NCI-H1105 (cell line): Measurements from ENCODE around the gene HELLS.
"Not testable (repeated sequence)": the region's sequence is repeated elsewhere in the genome, so short reads cannot be mapped to it uniquely, and the experiment has no call there.

Source experiments
- DNase-seq: peaks from one replicate; lab custom pipeline; 2025; lab: John Stamatoyannopoulos, UW

Gene HELLS

DNA sequence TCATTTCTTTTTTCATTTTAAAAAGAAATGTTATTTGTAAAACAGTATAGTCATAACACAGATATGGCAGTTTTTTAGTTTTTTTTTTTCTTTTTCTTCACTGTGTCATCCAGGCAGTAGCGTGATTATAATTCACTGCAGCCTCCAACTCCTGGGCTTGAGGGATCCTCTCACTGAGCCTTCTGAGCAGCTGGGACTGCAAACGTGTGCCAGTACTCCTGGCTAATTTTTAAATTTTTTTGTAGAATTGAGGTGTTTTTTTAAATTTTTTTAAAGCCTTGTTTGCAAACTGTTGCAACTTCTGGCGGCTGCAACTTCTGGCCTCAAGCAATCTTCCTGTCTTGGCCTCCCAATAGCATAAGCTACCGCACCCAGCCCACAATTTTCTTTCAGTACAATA is 63.0 kb downstream of the HELLS start:
- DNase-seq = no peak

DNA sequence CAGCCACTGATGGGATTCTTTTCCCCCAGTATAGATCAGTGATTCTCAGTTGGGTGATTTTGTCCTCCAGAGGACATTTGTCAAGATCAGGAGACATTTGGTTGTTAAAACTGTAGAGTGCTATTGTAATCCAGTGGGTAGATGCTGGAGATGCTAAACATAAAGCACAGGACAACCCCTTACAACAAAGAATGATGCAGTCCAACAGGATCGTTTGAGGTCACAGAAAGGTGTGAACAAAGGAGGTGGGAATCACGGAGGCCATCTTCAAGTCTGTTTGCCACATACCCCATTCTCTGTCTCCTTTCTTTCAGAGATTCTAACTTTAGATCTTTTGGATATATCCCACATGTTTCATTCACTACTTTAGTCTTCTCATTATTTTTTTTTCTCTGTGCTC is 69.0 kb downstream of the HELLS start:
- DNase-seq = no peak

DNA sequence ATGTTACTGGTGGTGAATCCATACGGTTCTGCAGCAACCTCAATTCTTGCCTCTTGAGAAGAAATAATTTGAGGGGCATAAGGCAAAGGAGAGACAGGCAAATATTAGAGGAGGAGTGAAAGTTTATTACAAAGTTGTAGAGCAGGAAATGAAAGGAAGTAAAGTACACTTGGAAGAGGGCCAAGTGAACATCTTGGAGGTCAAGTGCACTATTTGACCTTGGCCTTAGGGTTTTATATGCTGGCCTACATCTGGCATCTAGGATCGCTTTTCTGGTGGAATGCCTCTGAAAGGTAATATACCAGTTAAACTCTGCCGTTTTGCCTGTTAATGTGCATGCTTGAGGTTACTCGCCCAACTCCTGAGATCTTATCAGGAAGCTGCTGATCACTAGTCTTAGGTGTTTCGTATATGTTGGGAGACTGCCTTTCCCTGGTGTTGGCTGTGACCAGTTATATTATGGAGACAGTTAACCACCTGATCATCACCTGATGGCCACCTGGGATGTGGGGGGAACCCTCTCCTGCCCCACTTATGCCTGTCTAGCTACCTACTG is 71.9 kb downstream of the HELLS start:
- no peak for DNase-seq

DNA sequence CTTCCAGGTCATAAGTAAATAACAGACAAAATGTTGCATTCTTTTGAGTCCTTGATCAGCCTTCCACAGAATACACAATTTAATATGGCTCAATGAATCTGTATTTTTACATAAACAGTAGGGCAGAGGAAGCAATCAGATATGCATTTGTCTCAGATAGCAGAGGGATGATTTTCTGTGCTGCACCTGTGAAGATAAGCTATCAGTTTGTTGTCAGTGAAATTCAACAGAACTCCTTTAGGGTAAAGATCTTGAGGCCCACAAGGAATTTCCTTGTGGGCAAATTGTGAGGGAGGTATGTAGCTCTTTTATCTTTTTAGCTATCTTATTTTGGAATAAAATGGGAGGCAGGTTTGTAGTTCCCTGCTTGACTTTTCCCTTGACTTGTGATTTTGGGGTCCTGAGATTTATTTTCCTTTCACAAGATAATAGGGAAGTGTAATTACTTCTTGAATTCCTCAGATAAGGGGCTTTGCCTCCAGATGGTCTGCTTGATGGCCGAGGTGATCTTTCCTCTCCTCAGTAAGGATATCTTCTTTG is 77.1 kb downstream of the HELLS start:
- DNase-seq = no peak

DNA sequence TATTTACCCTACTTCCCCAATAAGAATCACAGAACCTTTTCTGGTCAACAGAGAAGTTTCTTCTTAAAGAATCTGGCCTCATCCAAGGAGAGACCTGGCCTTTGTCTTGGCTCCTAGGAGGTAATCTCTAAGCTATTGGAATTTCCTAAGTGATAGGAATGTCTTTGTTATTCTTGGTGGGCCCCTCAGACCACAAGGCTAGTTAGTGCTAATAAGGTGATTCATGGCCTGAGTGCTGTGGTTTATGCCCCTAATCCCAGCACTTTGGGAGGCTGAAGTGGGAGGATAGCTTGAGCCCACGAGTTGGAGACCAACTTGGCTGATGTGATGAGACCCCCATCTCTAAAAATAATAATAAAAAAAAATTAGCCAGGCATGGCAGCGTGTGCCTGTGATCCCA is 78.0 kb downstream of the HELLS start:
- no peak for DNase-seq

DNA sequence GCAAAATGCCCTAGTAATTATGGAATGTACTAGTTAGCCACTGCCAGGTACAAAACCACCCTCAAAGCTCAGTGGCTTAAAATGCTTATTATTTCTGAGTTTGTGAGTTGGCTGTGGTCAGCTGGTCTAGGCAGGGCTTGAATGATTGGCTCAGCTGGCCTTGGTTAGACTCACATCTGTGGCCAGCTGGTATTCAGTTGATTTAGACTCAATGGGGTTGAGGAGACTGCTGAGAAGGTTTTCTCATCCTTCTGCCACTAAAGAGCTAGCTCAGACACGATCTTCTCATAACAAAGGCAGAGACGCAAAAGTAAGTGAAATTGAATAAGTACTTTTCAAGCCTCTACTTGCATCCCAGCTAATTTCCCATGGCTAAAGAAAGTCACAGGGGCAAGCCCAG is 80.9 kb downstream of the HELLS start:
- DNase-seq = no peak

DNA sequence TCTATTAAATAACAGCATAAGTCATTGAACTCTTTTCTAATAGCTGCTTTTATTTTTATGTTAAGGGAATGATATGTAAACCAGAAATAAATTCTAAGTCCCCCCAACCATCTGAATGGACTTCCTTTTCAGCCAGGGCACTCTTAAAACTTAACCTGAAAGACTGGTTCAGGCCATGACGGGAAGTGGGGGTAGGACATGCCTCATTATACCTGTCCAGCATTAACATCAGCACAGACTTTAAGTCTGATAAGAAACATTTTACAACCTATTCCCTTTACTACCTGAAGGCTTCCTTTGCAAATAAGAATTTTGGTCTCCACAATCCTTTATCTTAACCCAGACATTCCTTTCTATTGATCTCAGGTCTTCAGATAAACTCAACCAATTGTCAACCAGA is 81.9 kb downstream of the HELLS start:
- DNase-seq = no peak

DNA sequence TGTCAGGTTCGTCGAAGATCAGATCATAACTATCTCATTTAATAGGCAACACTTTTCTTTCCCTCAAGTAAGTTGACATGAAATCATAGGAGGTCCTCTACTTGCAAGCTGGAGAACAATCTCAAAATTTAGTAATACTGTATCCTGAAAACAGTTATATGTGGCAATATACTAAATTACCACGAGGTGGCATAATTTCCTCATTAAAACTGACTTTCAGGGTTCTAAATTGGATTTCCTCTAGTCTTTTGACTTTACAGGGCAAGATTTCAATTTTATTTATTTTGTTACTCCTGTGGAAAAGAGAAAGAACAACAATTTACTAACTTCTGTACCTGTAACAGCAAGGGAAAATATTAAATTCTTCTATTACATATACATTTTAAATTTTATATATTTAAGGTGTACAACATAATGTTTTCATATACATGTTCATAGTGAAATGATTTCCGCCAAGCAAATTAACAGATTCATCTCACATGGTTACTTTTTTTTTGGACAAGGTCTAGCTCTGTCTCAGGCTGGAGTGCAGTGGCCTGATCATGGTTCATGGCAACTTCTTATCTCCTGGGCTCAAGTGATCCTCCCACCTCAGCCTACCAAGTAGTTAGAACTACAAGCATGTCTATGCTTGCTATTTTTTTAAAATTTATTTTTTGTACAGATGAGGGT is 84.6 kb downstream of the HELLS start:
- peak; percentile 8 for DNase-seq

DNA sequence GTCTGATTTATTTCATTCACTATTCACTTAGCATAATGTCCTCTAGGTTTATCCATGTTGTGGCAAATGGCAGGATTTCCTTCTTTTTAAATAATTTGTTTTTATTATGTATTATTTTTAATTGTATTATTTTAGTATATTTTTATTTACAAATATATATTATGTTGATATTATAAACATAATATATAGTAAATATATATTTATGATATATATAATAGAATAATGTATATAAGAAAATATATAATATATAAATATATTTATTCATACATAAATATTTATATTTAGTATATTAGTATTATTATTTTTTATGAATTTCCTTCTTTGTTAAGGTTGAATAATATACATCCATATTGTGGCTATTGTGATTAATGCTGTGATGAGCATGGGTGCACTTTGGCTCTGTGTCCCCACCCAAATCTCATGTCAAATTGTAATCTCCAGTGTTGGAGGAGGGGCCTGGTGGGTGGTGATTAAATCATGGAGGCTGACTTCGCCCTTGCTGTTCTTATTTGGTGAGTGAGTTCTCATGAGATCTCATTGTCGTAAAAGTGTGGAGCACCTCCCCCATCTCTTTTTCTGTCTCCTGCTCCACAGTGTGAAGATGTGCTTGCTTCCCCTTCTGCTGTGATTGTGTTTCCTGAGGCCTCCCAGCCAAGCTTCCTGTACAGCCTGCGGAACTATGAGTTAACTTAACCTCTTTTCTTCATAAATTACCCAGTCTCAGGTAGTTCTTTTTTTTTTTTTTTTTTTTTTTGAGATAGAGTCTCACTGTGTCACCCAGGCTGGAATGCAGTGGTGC is 85.7 kb downstream of the HELLS start:
- no peak for DNase-seq

DNA sequence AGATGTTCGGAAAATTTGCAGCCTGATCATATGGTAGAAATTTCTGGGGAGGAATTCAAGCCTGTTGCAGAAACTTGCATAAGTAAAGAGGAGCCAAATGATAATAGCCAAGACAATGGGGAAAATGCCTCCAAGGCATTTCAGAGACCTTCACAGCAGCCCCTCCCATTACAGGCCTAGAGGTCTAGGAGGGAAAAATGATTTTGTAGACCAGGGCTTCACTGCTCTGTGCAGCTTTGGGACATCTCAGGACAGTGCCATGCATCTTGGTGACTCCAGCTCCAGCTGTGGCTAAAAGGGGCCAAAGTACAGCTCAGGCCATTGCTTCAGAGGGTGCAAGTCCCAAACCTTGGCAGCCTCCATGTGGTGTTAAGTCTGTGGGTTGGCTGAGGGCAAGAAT is 87.4 kb downstream of the HELLS start:
- no peak for DNase-seq

DNA sequence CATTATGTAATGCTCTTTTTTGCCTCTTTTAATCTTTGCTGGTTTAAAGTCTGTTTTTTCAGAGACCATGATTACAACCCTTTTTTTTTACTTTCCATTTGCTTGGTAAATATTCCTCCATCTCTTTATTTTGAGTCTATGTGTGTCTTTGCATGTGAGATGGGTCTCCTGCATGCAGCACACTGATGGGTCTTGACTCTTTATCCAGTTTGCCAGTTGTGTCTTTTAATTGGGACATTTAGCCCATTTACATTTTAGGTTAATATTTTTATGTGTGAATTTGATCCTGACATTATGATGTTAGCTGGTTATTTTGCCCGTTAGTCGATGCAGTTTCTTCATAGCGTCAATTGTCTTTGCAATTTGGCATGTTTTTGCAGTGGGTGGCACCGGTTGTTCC is 92.5 kb downstream of the HELLS start:
- DNase-seq = not testable (repeated sequence)

DNA sequence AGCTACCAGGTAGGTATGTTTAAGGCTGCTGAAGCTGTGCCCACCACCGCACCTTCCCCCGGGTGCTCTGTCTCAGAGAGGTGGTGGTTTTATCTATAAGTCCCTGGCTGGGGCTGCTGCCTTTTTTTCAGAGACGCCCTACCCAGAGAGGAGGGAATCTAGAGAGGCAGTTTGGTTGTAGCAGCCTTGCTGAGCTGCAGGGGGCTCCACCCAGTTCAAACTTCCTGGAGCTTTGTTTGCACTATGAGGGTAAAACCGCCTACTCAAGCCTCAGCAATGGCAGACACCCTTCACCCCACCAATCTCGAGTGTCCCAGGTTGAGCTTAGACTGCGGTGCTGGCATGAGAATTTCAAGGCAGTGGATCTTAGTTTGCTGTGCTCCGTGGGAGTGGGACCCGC is 94.3 kb downstream of the HELLS start:
- no peak for DNase-seq

DNA sequence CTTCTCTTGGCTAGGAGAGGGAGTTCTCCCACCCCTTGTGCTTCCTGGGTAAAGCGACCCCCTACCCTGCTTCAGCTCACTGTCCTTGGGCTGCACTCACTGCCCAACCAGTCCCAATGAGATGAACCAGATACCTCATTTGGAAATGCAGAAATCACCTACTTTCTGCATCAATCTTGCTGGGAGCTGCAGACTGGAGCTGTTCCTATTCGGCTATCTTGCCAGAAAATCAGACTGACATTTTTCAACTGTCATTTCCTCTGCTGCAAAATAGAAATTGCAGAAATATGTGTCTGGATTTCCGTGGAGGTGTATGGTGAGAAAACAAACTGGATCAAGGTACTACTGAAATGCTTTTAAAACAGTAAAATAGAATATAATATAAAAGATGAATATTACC is 95.0 kb downstream of the HELLS start:
- DNase-seq = no peak

DNA sequence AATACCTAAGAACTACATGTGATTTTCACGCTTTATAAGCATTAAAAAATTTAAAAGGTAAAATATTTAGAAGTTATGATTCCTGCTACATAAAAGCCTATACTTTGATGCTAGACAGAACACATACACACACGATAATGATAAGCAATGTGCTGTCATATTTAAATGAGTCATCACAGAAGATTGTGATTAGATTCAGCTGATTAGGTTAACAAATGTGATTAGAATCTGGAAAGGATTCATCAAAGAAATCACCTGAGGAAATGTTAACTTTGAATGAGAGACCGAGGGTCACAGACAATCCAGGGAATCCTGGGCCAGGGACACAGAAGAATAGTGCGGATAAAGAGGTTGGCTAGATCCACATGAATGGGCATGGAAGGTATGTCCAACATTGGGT is 95.9 kb downstream of the HELLS start:
- DNase-seq = no peak

DNA sequence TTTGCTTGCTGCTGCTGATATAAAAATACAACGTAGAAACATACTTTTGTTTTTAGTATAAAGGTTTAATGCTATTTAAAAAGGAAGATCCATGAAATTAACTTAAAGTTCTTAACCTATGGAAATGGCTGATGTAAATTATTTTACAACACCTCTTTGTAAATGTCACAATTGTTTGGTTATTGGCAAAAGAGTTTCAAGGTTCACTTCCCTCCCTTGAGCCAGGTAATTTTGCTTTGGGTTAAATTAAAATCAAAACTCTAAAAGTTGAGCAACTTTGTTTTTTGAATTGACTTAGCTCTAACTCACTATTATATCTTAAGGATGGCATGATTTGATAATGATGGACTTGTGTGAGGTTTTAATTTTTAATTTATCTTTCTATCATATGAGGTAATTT is 98.8 kb downstream of the HELLS start:
- DNase-seq = no peak

DNA sequence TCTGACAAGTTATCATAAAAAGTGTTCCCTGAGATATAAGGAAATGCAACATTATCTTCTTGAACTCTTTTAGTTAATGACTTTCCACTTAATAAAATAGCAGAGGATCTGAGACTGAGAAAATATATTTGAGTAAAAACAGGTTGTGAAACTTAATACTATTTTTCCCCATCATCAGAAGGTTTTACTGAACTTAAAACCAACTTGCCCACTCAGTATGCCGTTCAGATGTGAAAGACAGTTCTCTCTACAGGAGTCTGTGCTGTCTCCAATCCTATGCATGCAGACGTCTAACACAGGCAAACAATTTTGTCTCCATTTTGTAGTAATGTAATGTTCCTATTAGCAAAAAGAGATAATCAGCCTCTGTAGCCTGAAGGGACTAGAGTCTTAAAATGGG is 99.7 kb downstream of the HELLS start:
- no peak for DNase-seq
